Activated T-cell treated with anti-CD3 and anti-CD28 coated beads, Interleukin-2, amount 50 U/mL, for 72 hours (primary cell): Measurements from ENCODE around the gene NEMF. TPM values are rescaled to one million over a fixed set of nuclear protein-coding genes. Genes with fewer than 3 reads are reported as not detected.
"Not testable (repeated sequence)": the region's sequence is repeated elsewhere in the genome, so short reads cannot be mapped to it uniquely, and the experiment has no call there.

ENCODE experiments used
- ATAC-seq, 2 donors: fragments of 150-1000 bp; cut with Tn5 transposase; replicated peaks in 1 of 2; 2 replicates each; pipeline ENCODE4 v1.10.0; 2021; ENCODE audit warnings: moderate library complexity in 2 of 2, mild to moderate bottlenecking in 1 of 2
- DNase-seq, 2 donors: peaks; one replicate each; pipeline ENCODE4 v3.0.0; 2021 to 2022; ENCODE audit warnings: mixed read lengths in 1 of 2
- H3K27ac Mint-ChIP-seq: one replicate; pipeline ENCODE4 v1.8.0; 2022; ENCODE audit warnings: mild to moderate bottlenecking, moderate library complexity, mixed read lengths
- H3K27me3 Mint-ChIP-seq: one replicate; pipeline ENCODE4 v1.8.0; 2022; ENCODE audit warnings: low read depth, mixed read lengths
- H3K36me3 Mint-ChIP-seq, 2 donors: one replicate each; pipeline ENCODE4 v1.8.0; 2022; ENCODE audit warnings: mixed read lengths in 2 of 2, mild to moderate bottlenecking in 1 of 2; ENCODE audit not compliant: insufficient read depth in 2 of 2
- H3K4me1 Mint-ChIP-seq: one replicate; pipeline ENCODE4 v1.8.0; 2022; ENCODE audit warnings: low read depth, mixed read lengths
- H3K4me3 Mint-ChIP-seq, 2 donors: one replicate each; pipeline ENCODE4 v1.8.0; 2022; ENCODE audit warnings: mild to moderate bottlenecking in 2 of 2, mixed read lengths in 2 of 2, moderate library complexity in 2 of 2
- H3K9me3 Mint-ChIP-seq, 2 donors: one replicate each; pipeline ENCODE4 v1.8.0; 2022; ENCODE audit warnings: mixed read lengths in 2 of 2
- total RNA-seq, 2 donors: library from RNA; stranded (reverse); gene quantifications; one replicate each; pipeline ENCODE4 v1.2.3, GENCODE V29; 2022

Gene NEMF
- total RNA-seq, 2 donors from 2014 or later = 68.8 to 71.7 TPM

GRCh38 chr14:49849213-49849847, 3.3 kb downstream of the NEMF start:
- Mint-ChIP-seq H3K27ac (peak overlapping the region; percentile 90), H3K4me3 (no peak overlapping the region), H3K36me3 (peaks cover 4 to 26% of the 10 kb centered on the region in 2 donors)

GRCh38 chr14:49828640-49829039, 23.9 kb downstream of the NEMF start:
- Mint-ChIP-seq H3K4me3 (no peak overlapping the region), H3K9me3 (no peaks in the 10 kb centered on the region), H3K4me1 (no peaks in the 10 kb centered on the region), H3K27me3 (no peaks in the 10 kb centered on the region), H3K36me3 (peaks cover 10 to 50% of the 10 kb centered on the region in 2 donors), H3K27ac (no peak overlapping the region)
- DNase-seq (no peak), ATAC-seq (no peak)

More at GRCh38 chr14:49849213-49849847, 3.3 kb downstream of the NEMF start:
- DNase-seq (no peak), ATAC-seq (no peak)
- Mint-ChIP-seq H3K9me3 (no peaks in the 10 kb centered on the region), H3K4me1 (peaks cover 45% of the 10 kb centered on the region), H3K27me3 (no peaks in the 10 kb centered on the region)

DNA sequence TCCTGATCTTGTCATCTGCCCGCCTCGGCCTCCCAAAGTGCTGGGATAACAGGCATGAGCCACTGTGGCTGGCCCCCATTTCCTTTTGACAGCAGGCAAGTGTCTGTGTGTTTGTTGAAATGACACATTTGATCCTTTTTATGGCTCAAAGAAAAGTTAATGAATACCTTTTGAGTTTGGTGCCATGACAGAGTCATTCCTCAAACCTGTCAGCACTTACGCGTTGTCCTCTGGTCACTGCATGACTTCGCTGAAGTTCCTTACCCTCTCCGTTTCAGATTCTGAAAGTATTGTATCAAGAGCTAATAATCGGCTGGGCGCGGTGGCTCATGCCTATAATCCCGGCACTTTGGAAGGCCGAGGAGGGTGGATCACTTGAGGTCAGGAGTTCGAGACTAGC, 32.4 kb downstream of the NEMF start:
- Mint-ChIP-seq H3K27ac (no peak overlapping the region), H3K4me3 (no peak overlapping the region), H3K9me3 (peaks cover 4 to 7% of the 10 kb centered on the region in 2 donors), H3K27me3 (no peaks in the 10 kb centered on the region), H3K4me1 (no peaks in the 10 kb centered on the region), H3K36me3 (peaks cover 27 to 58% of the 10 kb centered on the region in 2 donors)
- no peak for ATAC-seq
- DNase-seq = no peak

- DNase-seq (no peak), ATAC-seq (no peak)
- H3K27me3 Mint-ChIP-seq = no peaks in the 10 kb centered on the region
- no peak overlapping the region for H3K4me3 Mint-ChIP-seq
- no peaks in the 10 kb centered on the region for H3K4me1 Mint-ChIP-seq
- peaks cover 6 to 7% of the 10 kb centered on the region in 2 donors for H3K9me3 Mint-ChIP-seq
- peaks cover 30 to 52% of the 10 kb centered on the region in 2 donors for H3K36me3 Mint-ChIP-seq
- H3K27ac Mint-ChIP-seq = no peak overlapping the region
Observed at GRCh38 chr14:49816844-49817243, 35.7 kb downstream of the NEMF start.

DNA sequence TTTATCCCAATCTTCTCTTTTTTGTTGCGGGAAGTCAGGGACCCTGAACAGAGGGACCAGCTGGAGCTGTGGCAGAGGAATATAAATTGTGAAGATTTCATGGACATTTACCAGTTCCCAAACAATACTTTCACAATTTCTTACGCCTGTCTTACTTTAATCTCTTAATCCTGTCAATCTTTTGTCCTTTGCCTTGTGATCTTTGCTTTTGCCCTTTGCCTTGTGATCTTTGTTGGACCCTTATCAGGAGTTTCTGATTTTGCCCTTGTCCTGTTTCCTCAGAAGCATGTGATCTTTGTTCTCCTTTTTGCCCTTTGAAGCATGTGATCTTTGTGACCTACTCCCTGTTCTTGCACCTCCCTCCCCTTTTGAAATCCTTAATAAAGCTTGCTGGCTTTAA, 36.5 kb downstream of the NEMF start:
- not testable (repeated sequence) for H3K4me1 Mint-ChIP-seq, DNase-seq, H3K27ac Mint-ChIP-seq, ATAC-seq, H3K4me3 Mint-ChIP-seq, H3K27me3 Mint-ChIP-seq, H3K9me3 Mint-ChIP-seq
- peaks cover 30 to 56% of the 10 kb centered on the region in 2 donors for H3K36me3 Mint-ChIP-seq

GRCh38 chr14:49808780-49809179, 43.8 kb downstream of the NEMF start:
- DNase-seq = no peak
- ATAC-seq = no peak
- H3K4me3 Mint-ChIP-seq = no peak overlapping the region
- no peaks in the 10 kb centered on the region for H3K4me1 Mint-ChIP-seq
- no peaks in the 10 kb centered on the region for H3K27me3 Mint-ChIP-seq
- H3K27ac Mint-ChIP-seq = no peak overlapping the region
- H3K9me3 Mint-ChIP-seq = peaks cover 0 to 2% of the 10 kb centered on the region in 2 donors
- peaks cover 10 to 30% of the 10 kb centered on the region in 2 donors for H3K36me3 Mint-ChIP-seq

DNA sequence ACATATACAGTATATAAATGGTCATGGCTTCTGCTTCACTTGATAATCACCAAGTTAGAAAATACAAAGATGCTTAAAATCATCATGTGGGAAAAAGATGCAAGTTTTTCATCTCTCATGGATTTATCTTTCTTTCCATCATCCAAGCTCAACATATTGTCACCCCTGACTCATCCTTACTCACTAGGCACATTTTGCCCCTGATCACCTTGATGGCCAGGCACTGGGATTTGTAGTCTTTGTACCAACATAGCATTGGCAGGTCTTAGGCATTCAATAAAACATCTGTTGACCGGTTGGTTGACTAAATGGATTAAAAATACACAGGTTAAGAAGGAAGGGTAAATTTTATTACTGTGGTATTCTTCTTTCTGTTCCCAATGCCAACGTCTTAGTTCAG, 56.6 kb downstream of the NEMF start:
- peaks cover 10 to 37% of the 10 kb centered on the region in 2 donors for H3K36me3 Mint-ChIP-seq
- H3K27ac Mint-ChIP-seq = peak overlapping the region; percentile 90
- ATAC-seq (no peak), DNase-seq (no peak)
- H3K4me3 Mint-ChIP-seq = no peak overlapping the region
- no peaks in the 10 kb centered on the region for H3K9me3 Mint-ChIP-seq
- H3K4me1 Mint-ChIP-seq = no peaks in the 10 kb centered on the region
- H3K27me3 Mint-ChIP-seq = no peaks in the 10 kb centered on the region

- Mint-ChIP-seq H3K4me1 (no peaks in the 10 kb centered on the region), H3K4me3 (no peak overlapping the region), H3K27ac (no peak overlapping the region), H3K36me3 (peaks cover 14 to 39% of the 10 kb centered on the region in 2 donors), H3K9me3 (no peaks in the 10 kb centered on the region), H3K27me3 (no peaks in the 10 kb centered on the region)
- ATAC-seq (no peak), DNase-seq (no peak)
Observed at GRCh38 chr14:49792618-49793017, 60.0 kb downstream of the NEMF start.

GRCh38 chr14:49786315-49786714, 66.3 kb downstream of the NEMF start:
- H3K36me3 Mint-ChIP-seq = peaks cover 13 to 34% of the 10 kb centered on the region in 2 donors
- H3K27me3 Mint-ChIP-seq = no peaks in the 10 kb centered on the region
- no peak overlapping the region for H3K4me3 Mint-ChIP-seq
- H3K9me3 Mint-ChIP-seq = no peaks in the 10 kb centered on the region
- ATAC-seq = no peak
- no peaks in the 10 kb centered on the region for H3K4me1 Mint-ChIP-seq
- no peak for DNase-seq
- peak overlapping the region; percentile 91 for H3K27ac Mint-ChIP-seq

DNA sequence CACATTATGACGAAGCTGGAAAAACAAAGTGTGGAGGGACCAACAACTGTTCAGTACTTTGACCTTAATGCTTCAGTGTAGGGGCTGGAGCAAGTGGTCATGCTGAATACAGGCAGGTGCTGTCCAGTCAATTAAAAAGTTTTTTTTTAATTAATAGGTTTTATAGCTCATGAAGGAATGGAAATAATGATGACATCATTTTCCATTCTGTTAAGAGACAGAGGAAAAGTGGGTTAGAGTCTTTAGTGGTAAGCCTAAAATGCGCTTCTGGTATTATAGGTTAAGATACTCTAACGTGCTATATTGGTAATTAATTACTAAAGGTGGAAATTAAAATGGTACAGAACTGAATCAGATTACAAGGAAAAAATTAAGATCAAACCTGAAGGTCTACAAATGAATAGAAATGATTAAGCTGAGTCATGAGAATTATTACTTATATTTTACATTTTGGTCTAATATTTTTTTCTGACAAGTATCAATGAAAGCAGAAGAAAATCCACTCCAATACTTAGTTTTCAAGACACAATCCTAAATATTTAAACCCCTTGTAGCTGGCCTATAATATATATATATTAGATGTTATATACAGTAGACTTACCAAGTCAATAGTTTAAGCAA, 69.1 kb downstream of the NEMF start:
- Mint-ChIP-seq H3K4me3 (no peak overlapping the region), H3K4me1 (no peaks in the 10 kb centered on the region), H3K27me3 (no peaks in the 10 kb centered on the region), H3K9me3 (no peaks in the 10 kb centered on the region), H3K36me3 (peaks cover 8 to 28% of the 10 kb centered on the region in 2 donors), H3K27ac (no peak overlapping the region)
- ATAC-seq = no peak
- no peak for DNase-seq

- not testable (repeated sequence) for DNase-seq, H3K9me3 Mint-ChIP-seq, H3K4me1 Mint-ChIP-seq, H3K4me3 Mint-ChIP-seq, ATAC-seq, H3K27me3 Mint-ChIP-seq
- Mint-ChIP-seq H3K36me3 (peaks cover 5 to 30% of the 10 kb centered on the region in 2 donors), H3K27ac (peak overlapping the region; percentile 33)
Observed at GRCh38 chr14:49781040-49781439, 71.5 kb downstream of the NEMF start.

DNA sequence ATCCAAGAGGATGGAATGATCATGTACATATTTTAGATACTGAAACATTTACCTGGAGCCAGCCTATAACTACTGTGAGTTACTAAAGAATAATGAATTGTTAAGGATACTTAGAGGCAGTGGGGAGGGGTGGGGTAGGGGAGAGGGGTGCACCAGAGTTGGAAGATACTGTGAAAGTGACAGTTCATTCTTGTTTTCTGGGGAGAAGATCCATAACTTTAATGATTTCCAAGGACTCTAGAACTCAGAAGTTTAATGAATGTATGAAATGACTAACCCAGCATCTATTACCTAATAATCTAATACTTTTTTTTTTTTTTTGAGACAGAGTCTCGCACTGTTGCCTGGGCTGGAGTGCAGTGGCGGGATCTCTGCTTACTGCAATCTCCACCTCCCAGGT, 74.2 kb downstream of the NEMF start:
- DNase-seq (no peak), ATAC-seq (no peak)
- peaks cover 5% of the 10 kb centered on the region for H3K4me1 Mint-ChIP-seq
- no peak overlapping the region for H3K27ac Mint-ChIP-seq
- no peak overlapping the region for H3K4me3 Mint-ChIP-seq
- H3K27me3 Mint-ChIP-seq = no peaks in the 10 kb centered on the region
- H3K9me3 Mint-ChIP-seq = no peaks in the 10 kb centered on the region
- peaks cover 8 to 22% of the 10 kb centered on the region in 2 donors for H3K36me3 Mint-ChIP-seq

DNA sequence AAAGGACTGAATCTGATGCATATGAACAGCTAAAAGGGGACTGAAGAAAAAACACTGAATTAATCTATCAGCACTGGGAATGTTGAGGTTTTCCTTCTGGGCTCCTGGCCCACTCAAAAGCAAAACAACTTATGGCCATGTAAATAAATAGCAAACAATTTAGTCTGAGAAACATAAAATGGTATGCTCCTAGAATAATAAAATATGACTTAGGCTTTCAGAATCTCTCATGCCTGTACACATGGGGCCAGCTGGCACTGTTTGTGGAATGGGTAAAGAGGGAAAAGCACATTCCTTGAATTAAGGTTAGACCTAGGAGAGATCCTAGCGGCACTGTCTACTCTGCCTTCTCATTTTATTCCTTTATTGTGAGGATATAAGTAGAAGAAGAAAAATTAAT, 78.5 kb downstream of the NEMF start:
- peaks cover 24% of the 10 kb centered on the region for H3K4me1 Mint-ChIP-seq
- H3K36me3 Mint-ChIP-seq = peaks cover 3 to 10% of the 10 kb centered on the region in 2 donors
- H3K27me3 Mint-ChIP-seq = no peaks in the 10 kb centered on the region
- peak overlapping the region; percentile 57 for H3K27ac Mint-ChIP-seq
- DNase-seq (no peak), ATAC-seq (no peak)
- no peaks in the 10 kb centered on the region for H3K9me3 Mint-ChIP-seq
- H3K4me3 Mint-ChIP-seq = no peak overlapping the region

- not testable (repeated sequence) for H3K4me3 Mint-ChIP-seq, DNase-seq, H3K9me3 Mint-ChIP-seq, ATAC-seq, H3K27me3 Mint-ChIP-seq, H3K36me3 Mint-ChIP-seq
- peak overlapping the region; percentile 7 for H3K27ac Mint-ChIP-seq
- H3K4me1 Mint-ChIP-seq = peaks cover 31% of the 10 kb centered on the region
Observed at GRCh38 chr14:49771691-49772090, 80.9 kb downstream of the NEMF start.
